Panc1 (cell line): ENCODE measurements around the gene PTPRN. TPM values are rescaled to one million over a fixed set of nuclear protein-coding genes. Genes with fewer than 3 reads are reported as not detected.

Experiments
- ATAC-seq: fragments of 200-7000 bp; cut with Tn5 transposase; 2 replicates; pipeline ENCODE4 v1.9.1; 2020; ENCODE audit warnings: mild to moderate bottlenecking, moderate library complexity
- BruUV-seq: library from RNA; stranded (reverse); fragments of 400-500 nt; replicated peaks from 2 replicates; lab custom pipeline; 2021; lab: Mats Ljungman, UMichigan
- CTCF ChIA-PET: fragments of 300-600 bp; sonication (Branson Sonifier 250); formaldehyde crosslinking; loops from one replicate; lab custom pipeline; 2022; ENCODE audit warnings: antibody characterized with exemption; lab: Charles Lee
- POLR2A ChIA-PET: fragments of 300-600 bp; sonication (Branson Sonifier 250); formaldehyde crosslinking; loops from one replicate; lab custom pipeline; 2022; ENCODE audit warnings: antibody characterized with exemption; lab: Charles Lee
- DNase-seq: peaks from one replicate; pipeline ENCODE4 v3.0.0-alpha.2; 2010; ENCODE audit warnings: low read depth, low spot score
- H3K27ac ChIP-seq: 2 replicates; pipeline ENCODE4 v1.5.1; 2011; ENCODE audit warnings: mild to moderate bottlenecking, low read length, inconsistent platforms
- H3K27me3 ChIP-seq: fragments of 200-500 bp; sonication (Bioruptor generic); 2 replicates; pipeline ENCODE4 v1.6.0; 2014; ENCODE audit warnings: low read length, inconsistent platforms; ENCODE audit not compliant: control insufficient read depth, insufficient read depth
- H3K36me3 ChIP-seq: fragments of 200-500 bp; sonication (Bioruptor generic); 2 replicates; pipeline ENCODE4 v1.5.1; 2014; ENCODE audit warnings: inconsistent platforms, mild to moderate bottlenecking, low read length, moderate library complexity; ENCODE audit not compliant: control insufficient read depth, insufficient read depth
- H3K4me1 ChIP-seq: 2 replicates; pipeline ENCODE4 v1.5.1; 2011; ENCODE audit warnings: inconsistent platforms, mild to moderate bottlenecking, low read length, moderate library complexity; ENCODE audit not compliant: control insufficient read depth, insufficient read depth
- H3K4me3 ChIP-seq, 2 experiments: 2 replicates each; pipeline ENCODE4 v1.5.1; 2011 to 2012; ENCODE audit warnings: low read depth in 2 of 2, low read length in 2 of 2, mild to moderate bottlenecking in 2 of 2, inconsistent platforms in 1 of 2, moderate library complexity in 1 of 2
- H3K9me3 ChIP-seq: fragments of 200-500 bp; sonication (Bioruptor generic); 2 replicates; pipeline ENCODE4 v1.5.1; 2014; ENCODE audit warnings: low read depth, mild to moderate bottlenecking, inconsistent platforms, low read length, moderate library complexity; ENCODE audit not compliant: control insufficient read depth, insufficient read depth
- POLR2AphosphoS5 ChIP-seq: IDR thresholded peaks from 2 replicates; pipeline ENCODE4 v1.6.1; 2012; ENCODE audit warnings: mild to moderate bottlenecking, low read depth, low read length, moderate library complexity
- SIN3A ChIP-seq: IDR thresholded peaks from 2 replicates; pipeline ENCODE4 v1.6.1; 2012; ENCODE audit warnings: low read depth, mild to moderate bottlenecking, low read length, moderate library complexity, borderline replicate concordance; ENCODE audit not compliant: insufficient read depth
- TCF7L2 ChIP-seq: IDR thresholded peaks from 2 replicates; pipeline ENCODE4 v1.6.1; 2011; ENCODE audit warnings: mild to moderate bottlenecking, low read depth, low read length, inconsistent platforms
- in situ Hi-C: cut with HindIII; loops from 2 replicates; pipeline ENCODE4 v1.10.0; 2016; ENCODE audit warnings: low sequenced_read_pairs, low pct_unique_long_range_greater_than_20kb
- intact Hi-C: fragments of 100-400 bp; cut with micrococcal nuclease; formaldehyde crosslinking; loops from one replicate; pipeline ENCODE4 v1.10.0; 2022; ENCODE audit not compliant: unreplicated experiment
- total RNA-seq: library from RNA; stranded (reverse); gene quantifications from one replicate; pipeline ENCODE4 v1.2.1, GENCODE V29; 2021; ENCODE audit not compliant: unreplicated experiment
- TF ChIP-seq, protein P1 (sequence below): fragments of 450-650 bp; IDR thresholded peaks from 2 replicates; pipeline ENCODE4 v1.5.1; 2017; ENCODE audit warnings: mild to moderate bottlenecking
- TF ChIP-seq, protein P2 (sequence below), 2 experiments: IDR thresholded peaks; 2 replicates each; pipeline ENCODE4 v1.6.1; 2011 to 2012; ENCODE audit warnings: low read depth in 2 of 2, control low read depth in 1 of 2, low read length in 1 of 2, mild to moderate bottlenecking in 1 of 2, moderate library complexity in 1 of 2; ENCODE audit not compliant: insufficient read depth in 1 of 2

Gene PTPRN
- total RNA-seq, 1 experiment from 2014 or later = not detected

DNA sequence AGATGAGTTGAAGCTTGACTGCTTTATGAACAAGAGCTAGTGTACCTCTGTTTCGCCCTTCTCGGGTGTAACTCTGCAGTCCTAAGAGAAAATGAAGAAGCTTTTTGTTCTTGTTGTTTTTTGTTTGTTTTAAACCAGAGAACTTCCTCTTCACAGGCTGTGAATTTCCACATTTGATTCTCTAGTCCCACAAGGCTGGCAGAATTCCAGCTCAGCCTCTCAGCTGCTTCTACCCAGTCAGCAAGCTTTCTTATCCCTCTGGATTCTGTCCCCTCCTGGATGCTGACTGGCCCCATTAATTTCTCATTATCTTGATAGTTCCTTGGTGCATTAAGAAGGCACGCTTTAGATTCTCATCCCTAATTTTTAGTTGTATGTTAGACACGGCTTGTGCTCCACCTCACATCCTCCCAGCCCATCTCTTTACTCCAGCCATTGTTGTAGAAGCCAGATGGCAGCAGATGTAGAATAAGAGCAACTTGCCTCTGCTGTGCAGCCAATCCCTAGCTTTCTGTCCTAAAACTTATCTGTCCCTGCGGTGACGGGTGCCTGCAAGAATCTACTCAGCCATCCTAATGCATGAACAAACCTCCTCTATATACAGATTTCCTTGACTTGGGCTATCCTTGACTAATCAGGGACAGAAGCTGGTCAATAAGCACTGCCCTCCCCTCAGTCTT lies 35.7 kb upstream of the PTPRN start:
- no peaks in the 10 kb centered on the region for H3K36me3 ChIP-seq
- in situ Hi-C loops (no loop called here), intact Hi-C loops (no loop called here)
- no peaks in the 10 kb centered on the region; the same call in 1 of the 2 replicates for H3K27me3 ChIP-seq
- DNase-seq = no peak
- no peaks in the 10 kb centered on the region for H3K4me1 ChIP-seq
- no peak for ATAC-seq
- no peak overlapping the region for H3K4me3 ChIP-seq
- TF ChIP-seq POLR2AphosphoS5 (no peak), SIN3A (no peak), TCF7L2 (no peak)
- TF ChIP-seq, protein P1, sequence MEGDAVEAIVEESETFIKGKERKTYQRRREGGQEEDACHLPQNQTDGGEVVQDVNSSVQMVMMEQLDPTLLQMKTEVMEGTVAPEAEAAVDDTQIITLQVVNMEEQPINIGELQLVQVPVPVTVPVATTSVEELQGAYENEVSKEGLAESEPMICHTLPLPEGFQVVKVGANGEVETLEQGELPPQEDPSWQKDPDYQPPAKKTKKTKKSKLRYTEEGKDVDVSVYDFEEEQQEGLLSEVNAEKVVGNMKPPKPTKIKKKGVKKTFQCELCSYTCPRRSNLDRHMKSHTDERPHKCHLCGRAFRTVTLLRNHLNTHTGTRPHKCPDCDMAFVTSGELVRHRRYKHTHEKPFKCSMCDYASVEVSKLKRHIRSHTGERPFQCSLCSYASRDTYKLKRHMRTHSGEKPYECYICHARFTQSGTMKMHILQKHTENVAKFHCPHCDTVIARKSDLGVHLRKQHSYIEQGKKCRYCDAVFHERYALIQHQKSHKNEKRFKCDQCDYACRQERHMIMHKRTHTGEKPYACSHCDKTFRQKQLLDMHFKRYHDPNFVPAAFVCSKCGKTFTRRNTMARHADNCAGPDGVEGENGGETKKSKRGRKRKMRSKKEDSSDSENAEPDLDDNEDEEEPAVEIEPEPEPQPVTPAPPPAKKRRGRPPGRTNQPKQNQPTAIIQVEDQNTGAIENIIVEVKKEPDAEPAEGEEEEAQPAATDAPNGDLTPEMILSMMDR = no peak
- TF ChIP-seq, protein P2, sequence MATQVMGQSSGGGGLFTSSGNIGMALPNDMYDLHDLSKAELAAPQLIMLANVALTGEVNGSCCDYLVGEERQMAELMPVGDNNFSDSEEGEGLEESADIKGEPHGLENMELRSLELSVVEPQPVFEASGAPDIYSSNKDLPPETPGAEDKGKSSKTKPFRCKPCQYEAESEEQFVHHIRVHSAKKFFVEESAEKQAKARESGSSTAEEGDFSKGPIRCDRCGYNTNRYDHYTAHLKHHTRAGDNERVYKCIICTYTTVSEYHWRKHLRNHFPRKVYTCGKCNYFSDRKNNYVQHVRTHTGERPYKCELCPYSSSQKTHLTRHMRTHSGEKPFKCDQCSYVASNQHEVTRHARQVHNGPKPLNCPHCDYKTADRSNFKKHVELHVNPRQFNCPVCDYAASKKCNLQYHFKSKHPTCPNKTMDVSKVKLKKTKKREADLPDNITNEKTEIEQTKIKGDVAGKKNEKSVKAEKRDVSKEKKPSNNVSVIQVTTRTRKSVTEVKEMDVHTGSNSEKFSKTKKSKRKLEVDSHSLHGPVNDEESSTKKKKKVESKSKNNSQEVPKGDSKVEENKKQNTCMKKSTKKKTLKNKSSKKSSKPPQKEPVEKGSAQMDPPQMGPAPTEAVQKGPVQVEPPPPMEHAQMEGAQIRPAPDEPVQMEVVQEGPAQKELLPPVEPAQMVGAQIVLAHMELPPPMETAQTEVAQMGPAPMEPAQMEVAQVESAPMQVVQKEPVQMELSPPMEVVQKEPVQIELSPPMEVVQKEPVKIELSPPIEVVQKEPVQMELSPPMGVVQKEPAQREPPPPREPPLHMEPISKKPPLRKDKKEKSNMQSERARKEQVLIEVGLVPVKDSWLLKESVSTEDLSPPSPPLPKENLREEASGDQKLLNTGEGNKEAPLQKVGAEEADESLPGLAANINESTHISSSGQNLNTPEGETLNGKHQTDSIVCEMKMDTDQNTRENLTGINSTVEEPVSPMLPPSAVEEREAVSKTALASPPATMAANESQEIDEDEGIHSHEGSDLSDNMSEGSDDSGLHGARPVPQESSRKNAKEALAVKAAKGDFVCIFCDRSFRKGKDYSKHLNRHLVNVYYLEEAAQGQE (IDR thresholded peaks at IDR 0.05; ENCODE audit: insufficient read depth in 1 of 2, low read depth in 2 of 2, low read length in 1 of 2) = no peak
- ChIA-PET POLR2A (no interaction called here), CTCF (interaction anchor here (1.5 kb wide), 1 partner anchor 50 kb away, joined by 7 read pairs; no protein-coding TSS in a partner anchor)
- H3K27ac ChIP-seq = no peak overlapping the region
- no peaks in the 10 kb centered on the region for H3K9me3 ChIP-seq
- no TSS peak for BruUV-seq

DNA sequence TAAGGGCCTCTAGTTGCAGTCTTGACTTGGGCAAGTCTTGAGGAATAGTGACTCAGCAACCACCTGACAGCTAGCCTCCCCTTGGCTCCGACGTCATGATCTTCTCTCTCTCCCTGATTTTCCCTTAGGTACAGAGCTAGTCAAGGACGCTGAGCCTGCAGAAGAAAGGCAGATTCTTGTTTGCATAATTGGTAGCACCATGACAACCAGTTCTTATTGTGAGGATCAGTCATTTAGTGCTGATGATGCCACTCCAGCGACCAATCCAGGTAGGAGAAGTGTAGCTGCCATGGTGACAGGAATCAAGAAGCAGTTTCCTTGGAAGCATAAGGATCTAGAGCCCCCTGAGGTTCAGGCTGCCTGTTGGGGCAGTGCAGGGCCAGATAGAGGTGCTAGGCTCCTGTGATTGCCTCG lies 26.2 kb upstream of the PTPRN start:
- Histone ChIP-seq H3K4me3 (no peak overlapping the region), H3K27me3 (peaks cover 2% of the 10 kb centered on the region; the same call in 1 of the 2 replicates), H3K4me1 (no peaks in the 10 kb centered on the region), H3K9me3 (no peaks in the 10 kb centered on the region), H3K27ac (no peak overlapping the region), H3K36me3 (no peaks in the 10 kb centered on the region)
- ATAC-seq (no peak), DNase-seq (no peak)
- no TSS peak for BruUV-seq
- CTCF ChIA-PET = no interaction called here
- in situ Hi-C loops = no loop called here
- POLR2A ChIA-PET = no interaction called here
- TF ChIP-seq, protein P1 = no peak
- TF ChIP-seq, protein P2 (IDR thresholded peaks at IDR 0.05; ENCODE audit: insufficient read depth in 1 of 2, low read depth in 2 of 2, low read length in 1 of 2) = no peak
- TF ChIP-seq SIN3A = no peak
- TF ChIP-seq POLR2AphosphoS5 = no peak
- TF ChIP-seq TCF7L2 = no peak
- intact Hi-C loops = no loop called here
